Activated naive CD8-positive, alpha-beta T cell treated with anti-CD3 and anti-CD28 coated beads, Interleukin-2, amount 50 U/mL, for 24 hours (primary cell): ENCODE data around the gene GRK1.

Experiments
- ATAC-seq: fragments of 150-1000 bp; cut with Tn5 transposase; one replicate; pipeline ENCODE4 v1.10.0; 2021
- DNase-seq: peaks from one replicate; pipeline ENCODE4 v3.0.0; 2021
- H3K27ac Mint-ChIP-seq: one replicate; pipeline ENCODE4 v1.8.0; 2021; ENCODE audit warnings: mild to moderate bottlenecking, mixed read lengths
- H3K27me3 Mint-ChIP-seq: one replicate; pipeline ENCODE4 v1.8.0; 2021; ENCODE audit warnings: mixed read lengths
- H3K36me3 Mint-ChIP-seq: one replicate; pipeline ENCODE4 v1.8.0; 2021; ENCODE audit warnings: low read depth, mixed read lengths
- H3K4me1 Mint-ChIP-seq: one replicate; pipeline ENCODE4 v1.8.0; 2021; ENCODE audit warnings: mixed read lengths
- H3K4me3 Mint-ChIP-seq: one replicate; pipeline ENCODE4 v1.8.0; 2021; ENCODE audit warnings: mild to moderate bottlenecking, moderate library complexity, mixed read lengths
- H3K9me3 Mint-ChIP-seq: one replicate; pipeline ENCODE4 v1.8.0; 2021; ENCODE audit warnings: mixed read lengths

The GRK1 gene

GRCh38 chr13:113775451-113776145 is 108.6 kb downstream of the GRK1 start:
- Mint-ChIP-seq H3K4me3 (no peak overlapping the region), H3K27ac (no peak overlapping the region), H3K36me3 (no peaks in the 10 kb centered on the region), H3K4me1 (peaks cover 11% of the 10 kb centered on the region), H3K27me3 (peaks cover 18% of the 10 kb centered on the region), H3K9me3 (peaks cover 10% of the 10 kb centered on the region)
- DNase-seq (no peak), ATAC-seq (no peak)

GRCh38 chr13:113776231-113777125 is 109.5 kb downstream of the GRK1 start:
- Mint-ChIP-seq H3K4me3 (no peak overlapping the region), H3K9me3 (peaks cover 10% of the 10 kb centered on the region), H3K4me1 (peaks cover 11% of the 10 kb centered on the region), H3K27me3 (peaks cover 18% of the 10 kb centered on the region), H3K27ac (no peak overlapping the region), H3K36me3 (no peaks in the 10 kb centered on the region)
- DNase-seq (no peak), ATAC-seq (no peak)

DNA sequence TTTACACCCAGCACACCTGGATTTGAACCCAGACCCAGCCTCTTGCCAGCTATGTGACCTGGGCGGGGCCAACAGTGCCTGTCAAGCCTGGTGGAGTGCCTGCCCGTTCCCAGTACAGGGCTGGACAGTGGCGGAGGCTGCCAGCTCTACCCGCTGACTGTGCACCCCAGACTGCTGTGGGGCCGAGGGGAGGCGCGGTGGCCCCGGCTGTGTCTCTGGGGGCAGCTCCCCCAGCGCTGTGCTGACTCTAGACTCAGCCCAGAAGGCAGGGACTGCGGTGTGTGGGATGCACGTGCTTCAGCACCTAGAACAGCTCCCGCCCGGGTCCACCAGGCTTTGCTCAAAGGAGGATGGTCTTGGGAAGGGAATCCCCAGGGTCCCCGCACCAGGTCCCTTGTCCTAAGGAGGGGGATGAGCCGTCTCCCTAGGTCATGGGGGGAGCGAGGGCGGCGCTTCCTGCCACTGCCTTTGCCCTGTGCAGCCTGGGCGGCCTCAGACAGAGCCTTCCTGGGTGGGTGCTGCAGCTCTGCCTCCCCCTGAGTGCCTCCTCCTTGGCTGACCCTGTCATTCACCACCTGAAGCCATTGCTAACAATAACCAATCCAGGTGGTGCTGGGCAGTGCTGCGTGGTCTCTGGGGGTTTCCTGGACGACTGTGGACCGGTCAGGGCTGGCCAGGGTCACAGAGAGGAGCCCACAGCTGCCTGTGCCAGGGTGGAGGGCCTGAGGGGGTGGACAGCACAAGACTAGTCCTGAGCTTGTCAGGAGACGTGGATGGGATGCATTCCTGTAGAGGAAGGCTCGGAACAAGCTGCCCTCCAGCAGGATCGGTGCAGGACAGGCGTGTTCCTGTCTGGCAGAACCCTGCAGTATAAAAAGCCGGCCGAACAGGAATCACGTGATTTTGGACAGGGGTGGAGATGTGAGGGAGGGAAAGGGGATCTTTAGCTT is 110.6 kb downstream of the GRK1 start:
- DNase-seq (no peak), ATAC-seq (peak; percentile 28)
- no peak overlapping the region for H3K4me3 Mint-ChIP-seq
- no peaks in the 10 kb centered on the region for H3K36me3 Mint-ChIP-seq
- H3K27me3 Mint-ChIP-seq = peaks cover 18% of the 10 kb centered on the region
- H3K9me3 Mint-ChIP-seq = peaks cover 2% of the 10 kb centered on the region
- peaks cover 2% of the 10 kb centered on the region for H3K4me1 Mint-ChIP-seq
- no peak overlapping the region for H3K27ac Mint-ChIP-seq

- DNase-seq (no peak), ATAC-seq (no peak)
- H3K4me3 Mint-ChIP-seq = no peak overlapping the region
- no peak overlapping the region for H3K27ac Mint-ChIP-seq
- H3K27me3 Mint-ChIP-seq = peaks cover 25% of the 10 kb centered on the region
- H3K36me3 Mint-ChIP-seq = no peaks in the 10 kb centered on the region
- peaks cover 4% of the 10 kb centered on the region for H3K4me1 Mint-ChIP-seq
- H3K9me3 Mint-ChIP-seq = no peaks in the 10 kb centered on the region
These were observed 114.6 kb downstream of the GRK1 start for GRCh38 chr13:113781571-113781970.

DNA sequence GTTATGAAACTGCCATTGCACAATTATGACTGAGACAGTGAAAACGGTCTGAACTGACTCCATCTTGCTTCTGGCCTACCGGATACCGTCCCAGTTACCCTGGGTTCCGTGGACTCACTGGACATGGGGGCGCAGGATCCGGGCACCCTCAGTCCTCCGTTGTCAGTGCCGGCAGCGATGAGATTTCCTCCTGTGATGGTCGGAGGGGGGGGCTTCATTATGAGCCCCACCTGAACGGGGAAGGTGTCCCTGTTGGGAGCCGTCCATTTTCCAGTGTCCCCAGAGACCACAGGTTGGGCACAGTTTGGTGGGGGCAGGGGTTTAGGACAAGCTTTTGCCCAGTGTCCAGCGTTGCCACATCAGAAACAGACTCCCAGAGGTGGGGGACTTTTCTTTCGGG is 115.5 kb downstream of the GRK1 start:
- no peak overlapping the region for H3K27ac Mint-ChIP-seq
- no peak for ATAC-seq
- H3K27me3 Mint-ChIP-seq = peaks cover 19% of the 10 kb centered on the region
- no peaks in the 10 kb centered on the region for H3K9me3 Mint-ChIP-seq
- DNase-seq = no peak
- H3K4me1 Mint-ChIP-seq = peaks cover 4% of the 10 kb centered on the region
- H3K4me3 Mint-ChIP-seq = no peak overlapping the region
- no peaks in the 10 kb centered on the region for H3K36me3 Mint-ChIP-seq

- no peak overlapping the region for H3K4me3 Mint-ChIP-seq
- H3K27me3 Mint-ChIP-seq = peaks cover 16% of the 10 kb centered on the region
- ATAC-seq (no peak), DNase-seq (no peak)
- no peak overlapping the region for H3K27ac Mint-ChIP-seq
- H3K4me1 Mint-ChIP-seq = peaks cover 4% of the 10 kb centered on the region
- no peaks in the 10 kb centered on the region for H3K9me3 Mint-ChIP-seq
- no peaks in the 10 kb centered on the region for H3K36me3 Mint-ChIP-seq
These were observed 116.3 kb downstream of the GRK1 start for GRCh38 chr13:113783200-113783881.

DNA sequence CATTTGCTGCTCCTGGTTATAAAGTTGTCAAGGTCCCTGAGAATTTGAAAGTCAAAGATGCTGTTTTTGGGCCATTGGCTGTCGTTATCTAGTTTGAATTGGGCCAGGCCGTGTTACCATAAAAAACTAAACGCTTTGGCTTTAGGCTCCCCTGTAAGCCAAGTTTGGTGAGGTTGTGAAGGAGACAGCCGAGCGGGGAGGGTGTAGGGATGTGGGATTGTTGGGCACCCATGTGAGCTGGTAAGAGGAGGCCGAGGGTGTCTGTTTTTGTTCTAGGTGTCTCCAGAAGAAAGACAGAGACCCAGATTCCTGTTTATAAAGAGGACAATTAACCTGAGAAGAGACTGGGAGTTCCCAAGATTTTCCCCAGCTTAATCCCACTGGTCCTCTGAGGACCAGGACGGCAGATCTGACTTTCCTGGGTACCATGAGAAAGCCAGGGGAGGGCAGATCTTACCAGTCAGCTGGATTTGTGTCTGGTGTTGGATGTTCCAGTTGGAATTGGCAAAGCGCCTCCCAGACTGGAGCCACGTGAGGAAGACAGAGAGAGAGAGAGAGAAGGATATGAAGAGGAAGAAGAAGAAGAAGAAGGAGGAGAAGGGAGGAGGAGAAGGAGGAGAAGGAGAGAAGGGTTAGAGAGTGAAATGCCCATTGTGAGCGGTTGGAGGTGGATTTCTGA is 117.1 kb downstream of the GRK1 start:
- Mint-ChIP-seq H3K9me3 (no peaks in the 10 kb centered on the region), H3K27me3 (peaks cover 12% of the 10 kb centered on the region), H3K4me1 (peaks cover 4% of the 10 kb centered on the region), H3K4me3 (no peak overlapping the region), H3K36me3 (no peaks in the 10 kb centered on the region), H3K27ac (no peak overlapping the region)
- DNase-seq (no peak), ATAC-seq (no peak)

- DNase-seq (no peak), ATAC-seq (no peak)
- no peaks in the 10 kb centered on the region for H3K36me3 Mint-ChIP-seq
- peaks cover 4% of the 10 kb centered on the region for H3K4me1 Mint-ChIP-seq
- no peak overlapping the region for H3K27ac Mint-ChIP-seq
- H3K4me3 Mint-ChIP-seq = no peak overlapping the region
- H3K9me3 Mint-ChIP-seq = no peaks in the 10 kb centered on the region
- peaks cover 12% of the 10 kb centered on the region for H3K27me3 Mint-ChIP-seq
These were observed 117.6 kb downstream of the GRK1 start for GRCh38 chr13:113784645-113785024.

- ATAC-seq (peak; percentile 31), DNase-seq (peak; percentile 36)
- H3K36me3 Mint-ChIP-seq = no peaks in the 10 kb centered on the region
- no peak overlapping the region for H3K27ac Mint-ChIP-seq
- no peak overlapping the region for H3K4me3 Mint-ChIP-seq
- no peaks in the 10 kb centered on the region for H3K9me3 Mint-ChIP-seq
- H3K4me1 Mint-ChIP-seq = peaks cover 4% of the 10 kb centered on the region
- peaks cover 12% of the 10 kb centered on the region for H3K27me3 Mint-ChIP-seq
These were observed 118.3 kb downstream of the GRK1 start for GRCh38 chr13:113785051-113786010.

GRCh38 chr13:113786262-113786841 is 119.3 kb downstream of the GRK1 start:
- H3K9me3 Mint-ChIP-seq = no peaks in the 10 kb centered on the region
- H3K4me3 Mint-ChIP-seq = no peak overlapping the region
- no peaks in the 10 kb centered on the region for H3K36me3 Mint-ChIP-seq
- H3K27ac Mint-ChIP-seq = no peak overlapping the region
- ATAC-seq (no peak), DNase-seq (no peak)
- peaks cover 14% of the 10 kb centered on the region for H3K27me3 Mint-ChIP-seq
- H3K4me1 Mint-ChIP-seq = peaks cover 4% of the 10 kb centered on the region
